K562 (cell line): ENCODE data around the gene WNT6. TPM values are rescaled to one million over a fixed set of nuclear protein-coding genes. Genes with fewer than 3 reads are reported as not detected.

Source experiments
- ATAC-seq: fragments of 200-7000 bp; cut with Tn5 transposase; 3 replicates; pipeline ENCODE4 v1.9.1; 2020; ENCODE audit warnings: moderate library complexity
- BruUV-seq: library from RNA; stranded (reverse); fragments of 400-500 nt; replicated peaks from 2 replicates; lab custom pipeline; 2021; lab: Mats Ljungman, UMichigan
- CTCF ChIA-PET: fragments of 300-600 bp; formaldehyde crosslinking; extraction: SDS; loops from one replicate; lab custom pipeline; 2021; ENCODE audit warnings: low intra/inter-chr PET ratio; lab: Yijun Ruan, JAX
- POLR2A ChIA-PET: fragments of 300-600, 350-650 bp; sonication (Branson Sonifier 250); formaldehyde crosslinking; extraction: SDS; loops from one replicate; lab custom pipeline; 2021; ENCODE audit warnings: antibody characterized with exemption, inconsistent platforms; lab: Yijun Ruan, JAX
- DNase-seq, 4 experiments: peaks; one replicate each; pipeline versions ENCODE4 v3.0.0 to v3.0.0-alpha.2; 2011 to 2018; ENCODE audit warnings: low spot score in 3 of 4, mixed read lengths in 3 of 4; ENCODE audit errors: extremely low read depth in 1 of 4
- FAIRE-seq: peaks from 2 replicates; lab custom pipeline; 2011; peaks lifted over from hg19 to GRCh38; lab: Jason Lieb, UNC
- H2AFZ ChIP-seq: 2 replicates; pipeline ENCODE4 v1.6.0; 2011; ENCODE audit warnings: low read depth, low read length, control low read depth, inconsistent platforms
- H3K27ac ChIP-seq: fragments of 200-600 bp; 3 replicates; pipeline ENCODE4 v1.8.0; 2011; ENCODE audit warnings: low read depth, mild to moderate bottlenecking, control low read depth, inconsistent platforms, low read length, moderate library complexity, mixed read lengths; ENCODE audit errors: extremely low read depth
- H3K27me3 ChIP-seq, 2 experiments: fragments of 300-600 bp in 1 of 2; 2 replicates in 1 of 2; 3 replicates in 1 of 2; pipeline versions ENCODE4 v1.6.0 to v1.8.0; 2011; ENCODE audit warnings: inconsistent platforms in 2 of 2, low read length in 2 of 2, mild to moderate bottlenecking in 1 of 2, mixed read lengths in 1 of 2, moderate library complexity in 1 of 2; ENCODE audit not compliant: control insufficient read depth in 2 of 2, insufficient read depth in 2 of 2
- H3K36me3 ChIP-seq: fragments of 300-600 bp; 3 replicates; pipeline ENCODE4 v1.8.0; 2011; ENCODE audit warnings: mild to moderate bottlenecking, low read length, inconsistent platforms; ENCODE audit not compliant: control insufficient read depth, insufficient read depth
- H3K4me1 ChIP-seq, 2 experiments: fragments of 200-600 bp in 1 of 2; replicated peaks in 1 of 2; 2 replicates in 1 of 2; 3 replicates in 1 of 2; pipeline versions ENCODE4 v1.5.1 to v1.8.0; 2011; ENCODE audit warnings: inconsistent platforms in 2 of 2, low read length in 2 of 2, mild to moderate bottlenecking in 1 of 2, mixed read lengths in 1 of 2, moderate library complexity in 1 of 2; ENCODE audit not compliant: control insufficient read depth in 2 of 2, insufficient read depth in 2 of 2
- H3K4me2 ChIP-seq: 2 replicates; pipeline ENCODE4 v1.6.1; 2011; ENCODE audit warnings: low read length, control low read depth, inconsistent platforms, mixed read lengths; ENCODE audit not compliant: insufficient read depth
- H3K4me3 ChIP-seq: fragments of 200-600 bp; sonication (generic), shearing (Covaris generic); 2 replicates; pipeline ENCODE4 v1.5.1; 2016; ENCODE audit warnings: control low read depth, inconsistent platforms
- H3K79me2 ChIP-seq: fragments of 200-600 bp; 3 replicates; pipeline ENCODE4 v1.8.0; 2011; ENCODE audit warnings: low read length, inconsistent platforms; ENCODE audit not compliant: control insufficient read depth, insufficient read depth
- H3K9ac ChIP-seq, 2 experiments: 2 replicates each; pipeline versions ENCODE4 v1.6.0 to v1.6.1; 2011; ENCODE audit warnings: low read depth in 2 of 2, low read length in 2 of 2, control low read depth in 1 of 2, inconsistent platforms in 1 of 2, mild to moderate bottlenecking in 1 of 2, mixed read lengths in 1 of 2; ENCODE audit not compliant: insufficient read depth in 1 of 2
- H3K9me1 ChIP-seq: one replicate; pipeline ENCODE4 v1.6.0; 2011; ENCODE audit warnings: inconsistent platforms, mild to moderate bottlenecking, low read length, moderate library complexity; ENCODE audit not compliant: control insufficient read depth, insufficient read depth
- H3K9me3 ChIP-seq: replicated peaks from 2 replicates; pipeline ENCODE4 v1.5.1; 2011; ENCODE audit warnings: low read depth, low read length, inconsistent platforms; ENCODE audit not compliant: control insufficient read depth, insufficient read depth
- H4K20me1 ChIP-seq: replicated peaks from 2 replicates; pipeline ENCODE4 v1.6.1; 2011; ENCODE audit warnings: low read length, inconsistent platforms, mixed read lengths; ENCODE audit not compliant: control insufficient read depth, insufficient read depth
- ELK3 ChIP-seq: fragments of 450-650 bp; formaldehyde crosslinking; IDR thresholded peaks from 2 replicates; pipeline ENCODE4 v1.4.0; 2020; ENCODE audit warnings: mild to moderate bottlenecking
- SRF ChIP-seq, 2 experiments: fragments of 250-450, 450-650 bp in 1 of 2; sonication (Bioruptor Pico) in 1 of 2; sonication (generic) in 1 of 2; formaldehyde crosslinking; IDR thresholded peaks; 2 replicates each; pipeline versions ENCODE4 v1.5.0 to v1.5.1; 2020 to 2022; ENCODE audit warnings: mild to moderate bottlenecking in 1 of 2, missing genetic modification reagents in 1 of 2
- WGBS: fragments of 100-300 bp; shearing (Covaris generic); methylation state at CpG from one replicate; pipeline ENCODE4 v1.1.6; 2016; ENCODE audit warnings: low coverage, mixed read lengths; ENCODE audit not compliant: insufficient coverage; ENCODE audit errors: missing lambda C conversion rate; 5-methylcytosine and 5-hydroxymethylcytosine counted together
- in situ Hi-C: fragments of 300-500 bp; cut with MboI; formaldehyde crosslinking; loops from 4 replicates; pipeline ENCODE4 v1.15.0; 2018; ENCODE audit warnings: inconsistent platforms, mixed read lengths
- intact Hi-C: fragments of 100-400 bp; cut with micrococcal nuclease; formaldehyde crosslinking; loops from 2 replicates; pipeline ENCODE4 v1.14.2; 2022
- polyA plus RNA-seq, 8 experiments: library from polyadenylated mRNA; depleted of rRNA in 4 of 8; stranded (reverse) in 5 of 8; unstranded in 3 of 8; fragments of >200 nt; fragmentation: Nextera tagmentation in 2 of 8; fragmentation: Illumina TruSeq in 1 of 8; extraction: Ambion mirVana in 2 of 8; extraction: Trizol in 1 of 8; gene quantifications; 2 replicates each; pipeline versions ENCODE4 v1.2.1 to v1.2.3, GENCODE V29; 2011 to 2014; ENCODE audit warnings: inconsistent platforms in 1 of 8, missing spikeins in 1 of 8
- total RNA-seq, 7 experiments: library from RNA; depleted of rRNA in 6 of 7; stranded (reverse); fragments of >200 nt in 6 of 7; fragmentation: Illumina TruSeq in 2 of 7; extraction: Trizol in 2 of 7; gene quantifications; 2 replicates each; pipeline versions ENCODE4 v1.2.1 to v1.2.3, GENCODE V29; 2011 to 2021; ENCODE audit warnings: low replicate concordance in 1 of 7
- TF ChIP-seq, protein P1 (sequence below): fragments of 450-650 bp; IDR thresholded peaks from 2 replicates; pipeline ENCODE4 v1.6.1; 2016

Gene WNT6
- total and polyA plus RNA-seq, 9 of the 15 experiments (the other 6 are each of a cell fraction or from before 2014, with no cell fraction given): not detected

DNA sequence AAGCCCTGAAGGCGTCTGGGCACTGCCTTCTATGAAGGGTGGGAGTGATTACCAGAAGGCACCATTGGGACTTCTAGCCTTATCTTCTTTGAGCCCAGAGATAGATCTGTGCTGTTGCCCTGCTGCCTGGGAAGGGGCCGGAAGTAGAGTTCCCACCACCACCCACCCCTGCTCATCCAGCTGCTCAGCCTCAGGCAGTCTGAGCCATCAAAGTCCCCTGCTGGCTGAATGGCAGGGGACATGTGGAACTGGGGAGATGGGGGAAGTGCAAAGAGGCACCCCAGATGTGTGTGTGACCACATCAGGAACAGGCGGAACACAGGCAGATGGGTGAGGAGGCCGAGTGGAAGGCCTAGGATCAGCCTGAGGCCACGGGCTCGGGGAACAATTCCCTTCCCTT is 17.7 kb downstream of the WNT6 start:
- no TSS peak for BruUV-seq
- WGBS: 0% methylated on average over 5 of the region's 6 CpGs
- no peak for ATAC-seq

More for the DNA sequence above, 17.7 kb downstream of the WNT6 start:
- no peak overlapping the region for H3K4me2 ChIP-seq
- H4K20me1 ChIP-seq: peaks cover 3% of the 10 kb centered on the region; the same call in 1 of the 2 replicates
- no peaks in the 10 kb centered on the region for H3K9me3 ChIP-seq
- H3K9me1 ChIP-seq: no peaks in the 10 kb centered on the region
- no peak overlapping the region for H3K4me3 ChIP-seq
- FAIRE-seq (no peak), DNase-seq (no peak)
- H3K9ac ChIP-seq: no peak overlapping the region
- ChIA-PET CTCF (no interaction called here), POLR2A (interaction anchor here (1.1 kb wide), 1 partner anchor 14 kb away, joined by 5 read pairs; no protein-coding TSS in a partner anchor)
- H3K27me3 ChIP-seq: peaks cover 0 to 33% of the 10 kb centered on the region in 2 experiments; a peak in 3 of 5 replicates
- H3K36me3 ChIP-seq: no peaks in the 10 kb centered on the region
- TF ChIP-seq SRF (CRISPR knock-in tag; IDR thresholded peaks at IDR 0.05) (no peak), ELK3 (CRISPR knock-in tag) (no peak)
- TF ChIP-seq, protein P1, sequence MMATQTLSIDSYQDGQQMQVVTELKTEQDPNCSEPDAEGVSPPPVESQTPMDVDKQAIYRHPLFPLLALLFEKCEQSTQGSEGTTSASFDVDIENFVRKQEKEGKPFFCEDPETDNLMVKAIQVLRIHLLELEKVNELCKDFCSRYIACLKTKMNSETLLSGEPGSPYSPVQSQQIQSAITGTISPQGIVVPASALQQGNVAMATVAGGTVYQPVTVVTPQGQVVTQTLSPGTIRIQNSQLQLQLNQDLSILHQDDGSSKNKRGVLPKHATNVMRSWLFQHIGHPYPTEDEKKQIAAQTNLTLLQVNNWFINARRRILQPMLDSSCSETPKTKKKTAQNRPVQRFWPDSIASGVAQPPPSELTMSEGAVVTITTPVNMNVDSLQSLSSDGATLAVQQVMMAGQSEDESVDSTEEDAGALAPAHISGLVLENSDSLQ: no peak
- no peak overlapping the region for H3K27ac ChIP-seq
- in situ Hi-C loops: no loop called here
- H3K79me2 ChIP-seq: no peaks in the 10 kb centered on the region
- peaks cover 0 to 15% of the 10 kb centered on the region in 2 experiments; a peak in 3 of 5 replicates for H3K4me1 ChIP-seq
- intact Hi-C loops: loop anchor here (5.0 kb wide), 1 partner anchor 100 kb away; no protein-coding TSS in a partner anchor
- no peak overlapping the region for H2AFZ ChIP-seq
